ENCODE measurements around the gene PTGIS. TPM values are rescaled to one million over a fixed set of nuclear protein-coding genes. Genes with fewer than 3 reads are reported as not detected.
"Not testable (repeated sequence)": the region's sequence is repeated elsewhere in the genome, so short reads cannot be mapped to it uniquely, and the experiment has no call there.

PTGIS gene
- total RNA-seq, result 10 to 100 TPM in 2 of 4 donors, 1 to 10 TPM in 2; 1.6 to 34.1 (median 8.6) TPM

DNA sequence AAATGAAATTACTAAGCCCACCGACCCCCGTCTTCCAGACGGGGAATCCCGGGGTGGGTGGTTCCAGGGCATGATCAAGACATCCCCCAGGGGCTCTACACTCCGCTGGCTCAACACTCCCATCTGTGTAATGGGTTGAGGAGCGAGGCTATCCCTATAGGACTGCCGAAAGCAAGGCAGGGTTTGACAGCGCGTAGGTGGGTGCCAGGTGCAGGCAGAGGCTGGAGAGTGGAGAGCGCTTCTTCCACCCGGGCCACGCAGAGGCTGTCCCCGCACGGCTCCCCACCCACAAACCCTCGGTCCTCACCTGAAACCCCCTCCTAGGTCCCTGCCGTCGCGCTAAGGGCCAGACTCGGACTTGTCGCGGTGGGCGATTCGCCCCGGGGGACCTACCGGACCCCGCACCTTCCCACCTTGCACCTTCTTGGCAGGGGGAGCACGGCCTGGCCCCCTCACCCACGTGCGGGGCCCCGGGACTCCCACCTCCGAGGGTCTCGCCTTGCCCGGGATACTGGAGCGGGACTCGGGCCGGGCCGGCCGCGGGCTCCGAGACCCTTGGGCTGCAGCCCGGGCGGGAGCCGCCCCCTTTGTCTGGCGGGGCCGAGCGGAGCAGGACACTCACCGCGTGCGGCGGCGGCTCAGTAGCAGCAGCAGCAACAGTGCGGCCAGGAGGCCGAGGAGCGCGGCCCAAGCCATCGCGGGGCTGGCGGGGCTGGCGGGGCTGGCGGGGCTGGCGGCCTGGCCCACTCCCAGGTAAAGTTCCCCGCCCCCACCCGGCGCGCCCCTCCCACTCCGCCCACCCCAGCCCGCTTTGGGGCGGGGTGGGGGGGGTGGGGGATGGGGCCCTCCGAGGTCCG, at the start of gene PTGIS:
TSS of gene PTGIS (minus strand) at position 717 of the 857 bp plus-strand sequence. CDS start at position 696, 21 bp downstream.
- DNase-seq, result no peak
- Histone ChIP-seq H3K27ac (peak within 1 kb of the TSS; percentile 75 to 95 (median 86)), H3K9me3 (no peaks in the 10 kb centered on the region), H3K27me3 (peaks cover 6 to 72% (median 7%) of the 10 kb centered on the region in 4 donors), H3K4me1 (peaks cover 0 to 35% (median 10%) of the 10 kb centered on the region in 3 donors), H3K36me3 (no peaks in the 10 kb centered on the region), H3K4me3 (peak within 1 kb of the TSS; percentile 32 to 77 (median 52))
- 62% methylated on average over 11 of the region's 70 CpGs; no CpG with 5 or more reads in 1 of the 2 donors for WGBS, 2 donors
- intact Hi-C loops (cut with DNase I), result no loop called here
- TF ChIP-seq POLR2A (IDR thresholded peaks at IDR 0.05) (no peak), CTCF (IDR thresholded peaks at IDR 0.05) (no peak)

GRCh38 chr20:49617394-49617793, 49.5 kb upstream of the PTGIS start:
- H3K27me3 ChIP-seq; intact Hi-C loops (cut with DNase I); H3K9me3 ChIP-seq; DNase-seq; H3K27ac ChIP-seq; H3K4me3 ChIP-seq; H3K36me3 ChIP-seq: not testable (repeated sequence)
- H3K4me1 ChIP-seq, result peaks cover 0 to 38% (median 8%) of the 10 kb centered on the region in 3 donors
- WGBS, 2 donors, result 55 to 77% methylated on average over 2 to 3 of the region's 3 CpGs

DNA sequence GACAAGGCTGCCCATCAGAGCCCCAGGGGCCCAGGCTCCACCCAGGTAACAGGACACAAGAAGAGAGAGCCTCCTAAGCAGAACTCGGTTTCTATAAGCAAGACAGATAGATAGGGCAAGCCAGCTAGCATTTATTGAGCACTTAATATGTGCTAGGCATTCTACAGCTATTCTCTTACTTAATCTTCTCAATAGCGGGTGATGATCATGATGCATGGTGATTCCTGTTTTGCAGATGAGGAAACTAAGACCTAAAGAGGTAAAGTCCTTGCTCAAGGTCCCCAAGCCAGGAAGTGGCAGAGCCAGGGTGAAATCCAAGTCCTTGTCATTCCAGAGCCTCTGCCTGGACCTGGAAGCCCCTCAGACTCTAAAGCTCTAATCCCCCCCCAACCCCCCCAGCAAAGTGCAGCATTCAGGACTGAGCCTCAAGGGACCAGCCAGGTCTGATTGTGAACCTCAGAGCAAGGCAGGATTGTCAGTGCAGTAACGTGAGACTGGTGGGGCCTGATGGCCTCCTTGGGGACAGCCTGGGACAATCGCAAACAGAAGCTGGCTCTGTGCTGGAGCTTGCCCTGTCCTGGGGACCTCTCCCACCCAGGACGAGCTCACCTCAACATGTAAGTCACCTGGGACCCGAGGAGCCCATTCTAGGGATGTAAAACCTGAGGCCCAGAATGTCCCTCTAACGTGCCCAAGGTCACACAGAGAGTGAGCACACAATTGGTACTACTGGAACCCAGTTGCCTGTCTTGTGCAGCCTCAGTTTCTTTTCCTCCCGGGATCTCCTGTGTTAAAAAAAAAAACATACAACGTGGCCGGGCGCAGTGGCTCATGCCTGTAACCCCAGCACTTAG, 48.4 kb upstream of the PTGIS start:
- H3K4me1 ChIP-seq, result peaks cover 0 to 46% (median 9%) of the 10 kb centered on the region in 3 donors
- no peak overlapping the region for H3K4me3 ChIP-seq
- WGBS, 2 donors, result 83 to 89% methylated on average over 5 to 7 of the region's 11 CpGs
- TF ChIP-seq CTCF (IDR thresholded peaks at IDR 0.05) (no peak), POLR2A (IDR thresholded peaks at IDR 0.05) (no peak)
- no peaks in the 10 kb centered on the region for H3K27me3 ChIP-seq
- intact Hi-C loops (cut with DNase I), result no loop called here
- H3K9me3 ChIP-seq, result no peaks in the 10 kb centered on the region
- no peak for DNase-seq
- peak overlapping the region; percentile 34 to 85 (median 58) for H3K27ac ChIP-seq
- H3K36me3 ChIP-seq, result no peaks in the 10 kb centered on the region

DNA sequence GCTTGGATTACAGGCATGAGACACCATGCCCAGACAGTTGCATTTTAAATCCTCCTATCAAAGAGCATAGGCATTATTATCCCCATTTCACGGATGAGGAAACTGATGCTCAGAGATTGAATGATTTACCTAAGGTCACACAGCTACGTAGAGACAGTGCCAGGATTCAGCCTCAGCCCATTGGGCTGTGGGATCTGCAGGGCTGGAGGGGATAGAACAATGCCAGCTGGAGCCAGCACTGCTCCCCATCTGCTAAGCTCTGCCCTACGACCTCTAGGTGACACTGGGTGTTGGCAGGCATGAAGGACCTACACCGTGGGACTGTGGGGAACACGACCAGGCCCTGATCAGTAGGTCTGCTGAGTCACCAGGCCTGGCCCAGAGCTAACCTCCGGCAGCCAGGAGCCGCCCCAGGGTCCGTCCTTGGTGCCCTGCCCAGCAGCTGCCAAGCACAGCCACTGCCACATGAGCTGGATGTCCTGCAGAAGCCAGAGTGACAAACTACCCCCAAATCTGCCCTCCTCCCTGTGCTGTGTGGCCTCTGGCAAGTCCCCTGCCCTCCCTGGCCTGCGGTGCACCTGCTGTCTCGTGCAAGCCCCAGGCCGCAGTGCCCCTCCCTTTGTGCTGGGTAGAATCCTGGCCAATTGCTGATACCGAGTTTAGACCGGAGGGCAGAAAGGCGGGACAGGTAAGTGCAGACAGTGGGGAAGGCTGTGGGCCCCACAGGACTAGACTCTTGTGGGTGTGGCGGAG, 47.6 kb upstream of the PTGIS start:
- H3K4me1 ChIP-seq, result peaks cover 3 to 48% (median 17%) of the 10 kb centered on the region in 3 donors
- no peak for DNase-seq
- intact Hi-C loops (cut with DNase I), result no loop called here
- no peaks in the 10 kb centered on the region for H3K36me3 ChIP-seq
- no peak for TF ChIP-seq POLR2A (IDR thresholded peaks at IDR 0.05)
- no peaks in the 10 kb centered on the region for H3K27me3 ChIP-seq
- WGBS, 2 donors, result 60 to 61% methylated on average over 1 to 3 of the region's 15 CpGs
- peak overlapping the region; percentile 34 to 85 (median 58) for H3K27ac ChIP-seq
- no peak overlapping the region for H3K4me3 ChIP-seq
- H3K9me3 ChIP-seq, result no peaks in the 10 kb centered on the region

- intact Hi-C loops (cut with DNase I); H3K36me3 ChIP-seq; DNase-seq; H3K27me3 ChIP-seq; H3K9me3 ChIP-seq; H3K4me3 ChIP-seq: not testable (repeated sequence)
- 87 to 96% methylated on average over 8 of the region's 8 CpGs for WGBS, 2 donors
- Histone ChIP-seq H3K4me1 (peaks cover 3 to 44% (median 18%) of the 10 kb centered on the region in 3 donors), H3K27ac (peak overlapping the region in 3 of 4 donors; percentile 39 to 85 (median 76))
These were observed 47.1 kb upstream of the PTGIS start for GRCh38 chr20:49615051-49615400.

GRCh38 chr20:49614338-49615050, 46.6 kb upstream of the PTGIS start:
- Histone ChIP-seq H3K36me3 (no peaks in the 10 kb centered on the region), H3K4me1 (peaks cover 3 to 41% (median 18%) of the 10 kb centered on the region in 3 donors), H3K9me3 (no peaks in the 10 kb centered on the region), H3K4me3 (no peak overlapping the region), H3K27ac (peak overlapping the region in 1 of 4 donors; percentile 39), H3K27me3 (no peaks in the 10 kb centered on the region)
- WGBS, 2 donors, result 74 to 77% methylated on average over 11 to 13 of the region's 13 CpGs
- intact Hi-C loops (cut with DNase I), result loop anchor here (5.0 kb wide), 1 partner anchor 233 kb away; no protein-coding TSS in a partner anchor
- DNase-seq, result no peak
- TF ChIP-seq POLR2A (IDR thresholded peaks at IDR 0.05) (no peak), CTCF (IDR thresholded peaks at IDR 0.05) (no peak)

All from esophagus squamous epithelium (tissue), 5 donors.